ENCODE data around the gene RC3H2. TPM values are rescaled to one million over a fixed set of nuclear protein-coding genes. Genes with fewer than 3 reads are reported as not detected.
A peak's percentile ranks its signal among the peaks of the same experiment; 100 is the strongest.
"Not testable (repeated sequence)": the region's sequence is repeated elsewhere in the genome, so short reads cannot be mapped to it uniquely, and the experiment has no call there.

Gene RC3H2
- total and polyA plus RNA-seq, 12 donors: 7.1 to 52.2 (median 42.9) TPM

- no peak for TF ChIP-seq CTCF (IDR thresholded peaks at IDR 0.05)
- WGBS, 2 donors: 93 to 94% methylated on average over 8 of the region's 8 CpGs
- no peaks in the 10 kb centered on the region for H3K4me1 ChIP-seq
Measured at GRCh38 chr9:122922713-122923112, 17.6 kb upstream of the RC3H2 start.

GRCh38 chr9:122918310-122918709 is 13.2 kb upstream of the RC3H2 start:
- ATAC-seq (no peak), DNase-seq (no peak)
- no peak overlapping the region for H3K27ac ChIP-seq
- TF ChIP-seq CTCF (IDR thresholded peaks at IDR 0.05): no peak
- peaks cover 0 to 40% (median 11%) of the 10 kb centered on the region in 9 donors for H3K36me3 ChIP-seq
- no peaks in the 10 kb centered on the region for H3K27me3 ChIP-seq
- 88 to 90% methylated on average over 2 of the region's 2 CpGs for WGBS, 2 donors
- intact Hi-C loops (cut with DNase I): no loop called here
- peaks cover 0 to 8% (median 5%) of the 10 kb centered on the region in 9 donors for H3K4me1 ChIP-seq
- no peaks in the 10 kb centered on the region for H3K9me3 ChIP-seq
- no peak overlapping the region for H3K4me3 ChIP-seq

More at GRCh38 chr9:122922713-122923112, 17.6 kb upstream of the RC3H2 start:
- H3K36me3 ChIP-seq: peaks cover 0 to 47% (median 11%) of the 10 kb centered on the region in 9 donors
- H3K9me3 ChIP-seq: no peaks in the 10 kb centered on the region
- ATAC-seq (no peak), DNase-seq (no peak)
- intact Hi-C loops (cut with DNase I): no loop called here
- no peaks in the 10 kb centered on the region for H3K27me3 ChIP-seq
- no peak overlapping the region for H3K27ac ChIP-seq
- no peak overlapping the region for H3K4me3 ChIP-seq

GRCh38 chr9:122912964-122913673 is 8.0 kb upstream of the RC3H2 start, which contains the start of gene ZBTB6:
Gene ZBTB6 (minus strand): TSS chr9:122913323. CDS start chr9:122912072, 1,251 bp downstream.
- peak; percentile 95 to 100 (median 99) for ATAC-seq
- intact Hi-C loops (cut with DNase I): loop anchor here in 1 of 10 donors (5.0 kb wide), 1 partner anchor 74 kb away; no protein-coding TSS in a partner anchor
- no peak for TF ChIP-seq CTCF (IDR thresholded peaks at IDR 0.05)

GRCh38 chr9:122912671-122912963 is 7.5 kb upstream of the RC3H2 start:
- peak overlapping the region; percentile 45 to 91 (median 84) for H3K4me3 ChIP-seq
- 6 to 7% methylated on average over 9 of the region's 9 CpGs for WGBS, 2 donors
- intact Hi-C loops (cut with DNase I): loop anchor here in 1 of 10 donors (5.0 kb wide), 1 partner anchor 75 kb away; no protein-coding TSS in a partner anchor
- H3K27ac ChIP-seq: peak overlapping the region in 9 of 10 donors; percentile 57 to 92 (median 86)
- H3K27me3 ChIP-seq: no peaks in the 10 kb centered on the region
- no peaks in the 10 kb centered on the region for H3K9me3 ChIP-seq
- ATAC-seq (no peak), DNase-seq (no peak)
- peaks cover 4 to 24% (median 18%) of the 10 kb centered on the region in 9 donors for H3K4me1 ChIP-seq
- no peak for TF ChIP-seq CTCF (IDR thresholded peaks at IDR 0.05)
- H3K36me3 ChIP-seq: peaks cover 0 to 43% (median 13%) of the 10 kb centered on the region in 9 donors

More at GRCh38 chr9:122912964-122913673, 8.0 kb upstream of the RC3H2 start, which contains the start of gene ZBTB6:
- peak; percentile 52 to 80 for DNase-seq
- H3K27ac ChIP-seq: peak within 1 kb of the TSS; percentile 57 to 92 (median 84)
- H3K4me1 ChIP-seq: peaks cover 4 to 24% (median 18%) of the 10 kb centered on the region in 9 donors
- 1% methylated on average over 35 of the region's 35 CpGs for WGBS, 2 donors
- peaks cover 0 to 46% (median 13%) of the 10 kb centered on the region in 9 donors for H3K36me3 ChIP-seq
- H3K4me3 ChIP-seq: peak within 1 kb of the TSS; percentile 45 to 91 (median 84)
- no peaks in the 10 kb centered on the region for H3K27me3 ChIP-seq
- no peaks in the 10 kb centered on the region for H3K9me3 ChIP-seq

GRCh38 chr9:122906122-122906521 is 963 bp upstream of the RC3H2 start:
- not testable (repeated sequence) for ATAC-seq, H3K27me3 ChIP-seq, H3K4me3 ChIP-seq, DNase-seq, H3K9me3 ChIP-seq
- Histone ChIP-seq H3K36me3 (peaks cover 0 to 35% (median 6%) of the 10 kb centered on the region in 9 donors), H3K27ac (peak overlapping the region in 1 of 10 donors; percentile 91), H3K4me1 (peaks cover 5 to 38% (median 29%) of the 10 kb centered on the region in 9 donors)
- WGBS, 2 donors: 93% methylated on average over 16 of the region's 16 CpGs
- intact Hi-C loops (cut with DNase I): loop anchor here in 3 of 10 donors (5.0 to 10.0 kb wide), 3 partner anchors 36 to 89 kb away; partner anchors contain the start of gene RABGAP1 (in 2 of the 3)
